ENCODE measurements around the gene PRPS1.

Gene PRPS1

GRCh38 chrX:107627838-107628661, at the start of gene PRPS1:
Gene PRPS1 (plus strand): TSS chrX:107628510. CDS start chrX:107628629, 119 bp downstream.
- H3K4me3 ChIP-seq, result peak within 1 kb of the TSS; percentile 78
- peak; percentile 94 for DNase-seq (ENCODE audit: low spot score)
- TF ChIP-seq CTCF (IDR thresholded peaks at IDR 0.05), result no peak
- H3K27ac ChIP-seq, result peak within 1 kb of the TSS; percentile 54 to 84

GRCh38 chrX:107579956-107580355, 48.4 kb upstream of the PRPS1 start:
- no peak for TF ChIP-seq CTCF (IDR thresholded peaks at IDR 0.05)
- DNase-seq (ENCODE audit: low spot score), result no peak
- no peak overlapping the region for H3K4me3 ChIP-seq
- no peak overlapping the region for H3K27ac ChIP-seq

GRCh38 chrX:107581923-107582322, 46.4 kb upstream of the PRPS1 start:
- H3K4me3 ChIP-seq, result no peak overlapping the region
- no peak for DNase-seq (ENCODE audit: low spot score)
- TF ChIP-seq CTCF (IDR thresholded peaks at IDR 0.05), result no peak
- H3K27ac ChIP-seq, result no peak overlapping the region

GRCh38 chrX:107589243-107589642, 39.1 kb upstream of the PRPS1 start:
- TF ChIP-seq CTCF (IDR thresholded peaks at IDR 0.05), result no peak
- no peak overlapping the region for H3K4me3 ChIP-seq
- no peak for DNase-seq (ENCODE audit: low spot score)
- H3K27ac ChIP-seq, result no peak overlapping the region

- DNase-seq (ENCODE audit: low spot score), result no peak
- no peak overlapping the region for H3K4me3 ChIP-seq
- no peak for TF ChIP-seq CTCF (IDR thresholded peaks at IDR 0.05)
- no peak overlapping the region for H3K27ac ChIP-seq
Observed at GRCh38 chrX:107596651-107597050, 31.7 kb upstream of the PRPS1 start.

GRCh38 chrX:107597264-107597663, 31.0 kb upstream of the PRPS1 start:
- TF ChIP-seq CTCF (IDR thresholded peaks at IDR 0.05), result no peak
- H3K4me3 ChIP-seq, result no peak overlapping the region
- H3K27ac ChIP-seq, result no peak overlapping the region
- DNase-seq (ENCODE audit: low spot score), result no peak

GRCh38 chrX:107597791-107598190, 30.5 kb upstream of the PRPS1 start:
- no peak overlapping the region for H3K27ac ChIP-seq
- no peak overlapping the region for H3K4me3 ChIP-seq
- no peak for DNase-seq (ENCODE audit: low spot score)
- no peak for TF ChIP-seq CTCF (IDR thresholded peaks at IDR 0.05)
